ENCODE results near the gene KLF2.

KLF2 gene

DNA sequence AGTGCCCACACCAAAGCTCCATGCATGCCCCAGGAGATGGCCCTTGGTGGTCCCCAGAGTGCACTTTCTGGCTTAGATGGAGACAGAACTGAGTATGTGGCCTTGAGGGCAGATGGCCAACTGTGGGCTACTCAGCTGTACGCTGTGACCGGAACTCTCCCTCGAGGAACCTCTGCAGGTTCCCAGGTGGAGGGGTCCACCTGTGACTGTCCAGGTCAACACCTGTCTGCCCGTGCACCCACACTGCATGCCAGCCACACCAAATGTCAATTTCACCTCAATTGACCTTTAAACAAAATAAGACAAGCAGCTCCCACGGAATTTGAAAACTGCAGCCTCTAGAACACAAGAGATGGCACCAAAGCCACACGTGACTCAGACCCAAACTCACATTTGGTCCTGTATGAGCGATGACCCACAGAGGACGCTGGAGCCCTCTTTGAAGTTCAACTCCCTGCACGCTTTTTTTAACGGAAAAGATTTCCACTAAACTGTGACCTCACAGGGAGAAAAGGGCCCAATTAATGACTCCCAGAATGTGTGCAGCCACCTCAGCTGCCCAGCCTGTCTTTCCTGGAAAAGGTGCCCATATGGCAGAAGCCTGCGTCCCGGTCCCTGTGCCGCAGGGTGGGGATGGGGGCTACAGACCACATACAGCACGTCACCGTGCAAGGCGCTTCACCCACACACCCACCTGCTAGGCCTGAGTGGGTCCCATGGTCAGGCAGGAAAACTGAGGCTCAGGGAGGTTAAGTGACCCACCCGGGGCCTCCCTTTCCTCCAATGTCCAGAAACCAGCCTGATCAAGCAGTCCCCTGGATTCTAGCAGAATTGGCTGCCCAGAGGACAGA, 47.7 kb downstream of the KLF2 start:
- H3K27ac ChIP-seq: no peak overlapping the region
- TF ChIP-seq, protein P1, sequence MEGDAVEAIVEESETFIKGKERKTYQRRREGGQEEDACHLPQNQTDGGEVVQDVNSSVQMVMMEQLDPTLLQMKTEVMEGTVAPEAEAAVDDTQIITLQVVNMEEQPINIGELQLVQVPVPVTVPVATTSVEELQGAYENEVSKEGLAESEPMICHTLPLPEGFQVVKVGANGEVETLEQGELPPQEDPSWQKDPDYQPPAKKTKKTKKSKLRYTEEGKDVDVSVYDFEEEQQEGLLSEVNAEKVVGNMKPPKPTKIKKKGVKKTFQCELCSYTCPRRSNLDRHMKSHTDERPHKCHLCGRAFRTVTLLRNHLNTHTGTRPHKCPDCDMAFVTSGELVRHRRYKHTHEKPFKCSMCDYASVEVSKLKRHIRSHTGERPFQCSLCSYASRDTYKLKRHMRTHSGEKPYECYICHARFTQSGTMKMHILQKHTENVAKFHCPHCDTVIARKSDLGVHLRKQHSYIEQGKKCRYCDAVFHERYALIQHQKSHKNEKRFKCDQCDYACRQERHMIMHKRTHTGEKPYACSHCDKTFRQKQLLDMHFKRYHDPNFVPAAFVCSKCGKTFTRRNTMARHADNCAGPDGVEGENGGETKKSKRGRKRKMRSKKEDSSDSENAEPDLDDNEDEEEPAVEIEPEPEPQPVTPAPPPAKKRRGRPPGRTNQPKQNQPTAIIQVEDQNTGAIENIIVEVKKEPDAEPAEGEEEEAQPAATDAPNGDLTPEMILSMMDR (conservative IDR thresholded peaks at IDR 0.05): no peak

DNA sequence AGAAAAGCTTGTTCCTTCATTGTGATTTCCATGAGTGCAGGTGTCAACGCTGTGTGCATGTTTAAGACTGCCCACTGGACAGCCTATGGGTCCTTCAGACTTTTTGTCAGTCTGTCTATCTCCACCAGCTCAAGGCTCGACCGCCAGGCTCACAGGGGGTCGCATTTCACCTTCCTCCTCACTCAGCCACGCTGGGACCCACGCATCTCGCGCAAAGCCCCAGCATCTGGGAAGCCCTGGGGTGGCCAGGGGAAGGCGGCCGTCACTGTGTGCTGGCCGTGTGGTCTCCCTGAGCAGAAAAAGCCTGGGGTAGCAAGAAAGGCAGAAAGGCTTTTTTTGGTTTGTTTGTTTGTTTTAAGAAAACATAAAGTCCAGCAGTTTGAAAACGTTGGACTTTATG, 48.5 kb downstream of the KLF2 start:
- no peak overlapping the region for H3K27ac ChIP-seq
- TF ChIP-seq, protein P1 (conservative IDR thresholded peaks at IDR 0.05): no peak

DNA sequence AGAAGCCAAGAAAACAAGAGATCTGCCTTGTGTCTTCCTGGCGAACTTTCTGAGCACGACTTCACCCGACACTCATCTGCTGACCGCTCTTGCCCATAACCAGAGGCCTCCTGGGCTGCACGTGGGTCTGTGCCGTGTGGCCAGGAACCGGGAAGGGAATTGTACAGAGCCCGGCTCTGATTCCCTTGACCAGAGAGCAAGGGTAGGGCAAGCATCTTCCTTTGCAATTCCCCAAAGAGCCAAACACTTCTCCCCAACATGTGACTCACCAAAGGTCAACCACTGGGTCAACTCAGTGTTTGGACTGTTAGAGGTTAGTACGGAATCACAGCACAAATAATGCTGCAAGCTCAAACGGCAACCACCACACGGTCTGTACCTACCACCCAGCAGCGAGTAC, 48.9 kb downstream of the KLF2 start:
- TF ChIP-seq, protein P1 (conservative IDR thresholded peaks at IDR 0.05): no peak

DNA sequence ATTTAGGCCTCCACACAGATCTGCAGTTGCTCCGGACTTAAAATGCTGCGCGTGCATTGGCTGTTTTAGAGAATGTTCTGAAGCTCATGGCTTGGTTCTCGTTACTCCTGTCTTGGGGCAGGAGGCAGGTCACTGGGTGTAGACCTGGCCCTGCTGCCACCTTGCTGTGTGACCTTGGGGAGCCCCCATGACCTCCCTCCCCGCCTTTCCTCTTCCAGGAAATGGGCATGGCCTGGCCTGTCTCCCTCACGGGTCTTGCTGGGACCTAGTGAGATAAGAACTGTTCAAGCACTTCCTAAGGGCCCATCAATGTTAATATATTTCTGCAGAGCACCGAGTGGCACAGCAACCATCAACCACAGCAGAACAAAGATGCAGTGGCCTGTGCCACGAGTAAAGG, 49.4 kb downstream of the KLF2 start:
- no peak overlapping the region for H3K27ac ChIP-seq
- TF ChIP-seq, protein P1 (conservative IDR thresholded peaks at IDR 0.05): no peak

More for the DNA sequence above, 48.9 kb downstream of the KLF2 start:
- H3K27ac ChIP-seq: no peak overlapping the region

DNA sequence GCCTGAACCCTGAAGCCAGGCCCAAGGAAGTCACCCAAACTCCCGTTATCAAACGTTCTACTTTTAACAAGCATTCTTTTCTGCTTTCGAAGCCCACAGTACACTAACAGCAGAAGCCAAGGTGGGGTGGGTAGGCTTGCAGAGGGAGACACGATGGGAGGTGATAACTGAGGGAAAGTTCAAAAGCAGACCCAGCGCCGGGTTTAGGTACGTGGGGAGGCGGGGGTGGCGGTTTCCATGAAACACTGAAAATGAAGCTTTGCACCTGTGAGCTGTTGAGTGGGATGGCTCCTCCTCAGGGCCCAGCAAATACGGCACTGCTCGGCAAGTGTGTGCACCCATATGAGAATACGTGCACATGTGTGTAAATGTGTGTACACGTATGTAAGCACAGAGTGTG, 49.8 kb downstream of the KLF2 start:
- TF ChIP-seq, protein P1 (conservative IDR thresholded peaks at IDR 0.05): no peak
- H3K27ac ChIP-seq: no peak overlapping the region

DNA sequence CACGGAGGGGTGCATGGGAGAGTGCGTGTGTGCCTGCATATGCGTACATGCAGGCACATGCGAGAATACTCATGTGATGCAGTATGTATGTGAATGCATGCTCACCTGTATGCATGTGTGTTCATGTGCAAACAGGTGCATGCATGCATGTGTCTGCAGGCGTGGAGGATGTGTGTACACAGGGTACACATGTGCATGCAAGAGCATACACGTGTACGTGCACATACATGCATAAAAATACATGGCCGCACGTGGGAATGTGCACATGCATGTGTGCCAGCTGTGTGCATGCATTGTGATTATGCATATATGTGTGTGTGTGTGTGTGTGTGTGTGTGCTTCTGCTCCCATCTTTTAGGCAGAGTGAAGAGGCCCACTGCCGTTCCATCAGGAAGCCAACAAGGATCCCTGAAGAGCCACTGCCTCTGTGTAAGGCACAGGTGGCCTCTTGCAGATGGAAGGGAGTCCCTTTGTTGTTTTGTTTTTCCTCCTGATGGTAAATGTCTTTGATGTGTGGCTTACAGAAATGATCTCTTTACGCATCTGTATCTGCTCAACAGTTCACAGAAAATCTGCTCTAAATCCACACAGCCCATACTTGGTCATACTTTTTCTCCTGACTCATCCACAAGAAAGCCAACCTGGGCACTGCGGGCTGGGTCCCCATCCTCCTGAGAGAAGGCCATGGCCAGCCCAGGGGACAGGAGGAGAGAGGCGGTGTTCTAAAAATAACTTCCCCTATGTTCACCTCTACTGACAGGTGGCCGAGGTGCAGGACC, 50.7 kb downstream of the KLF2 start:
- no peak overlapping the region for H3K27ac ChIP-seq
- TF ChIP-seq, protein P1 (conservative IDR thresholded peaks at IDR 0.05): no peak

DNA sequence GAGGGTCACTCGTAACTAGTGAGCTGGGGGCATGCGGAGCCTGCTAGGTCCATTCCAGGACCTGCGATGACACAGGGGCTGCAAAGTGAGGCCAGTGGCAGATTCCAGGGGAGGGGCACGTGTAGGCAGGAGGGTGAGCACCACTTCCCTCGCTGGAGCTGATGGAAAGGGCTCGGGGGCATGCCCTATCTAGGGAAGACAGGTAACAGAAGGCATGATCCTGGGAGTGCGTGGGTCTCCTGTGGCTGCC, 51.2 kb downstream of the KLF2 start:
- no peak overlapping the region for H3K27ac ChIP-seq
- TF ChIP-seq, protein P1 (conservative IDR thresholded peaks at IDR 0.05): no peak

Data from VCaP (cell line).